ENCODE results near the gene PPFIBP2.

- TF ChIP-seq PATZ1 (CRISPR knock-in tag; IDR thresholded peaks at IDR 0.05; ENCODE audit: borderline replicate concordance) (no peak), PPARA (CRISPR knock-in tag; IDR thresholded peaks at IDR 0.05; ENCODE audit: borderline replicate concordance) (no peak), ZFP3 (CRISPR knock-in tag; IDR thresholded peaks at IDR 0.05) (no peak), ZC3H10 (CRISPR knock-in tag; IDR thresholded peaks at IDR 0.05) (no peak), GLIS3 (CRISPR knock-in tag; IDR thresholded peaks at IDR 0.05) (no peak)
Measured at GRCh38 chr11:7694235-7694634, 180.4 kb downstream of the PPFIBP2 start.

Measured in SK-N-SH treated with all-trans-retinoic acid at 6 μM for 48 hours (cell line).